Gastrocnemius medialis (tissue), 4 donors: Measurements from ENCODE around the gene COA1. TPM values are rescaled to one million over a fixed set of nuclear protein-coding genes. Genes with fewer than 3 reads are reported as not detected.
A peak's percentile ranks its signal among the peaks of the same experiment; 100 is the strongest.

Source experiments
- ATAC-seq, 2 donors: fragments of 150-250 bp; one replicate each; pipeline ENCODE4 v1.9.1; 2016
- DNase-seq, 2 donors: peaks; one replicate each; pipeline ENCODE4 v3.0.0-alpha.2; 2019
- H3K27ac ChIP-seq, 4 donors: fragments of 200-600 bp; sonication (generic); 1 replicate in 1 of 4; 2 replicates in 3 of 4; pipeline ENCODE4 v1.5.1; 2016 to 2018; ENCODE audit warnings: mild to moderate bottlenecking in 2 of 4, moderate library complexity in 1 of 4
- H3K27me3 ChIP-seq, 3 donors: fragments of 200-600 bp; sonication (generic) in 2 of 3; 1 replicate in 1 of 3; 2 replicates in 2 of 3; pipeline versions ENCODE4 v1.5.1 to v1.6.0; 2016 to 2019; ENCODE audit warnings: mild to moderate bottlenecking in 1 of 3, moderate library complexity in 1 of 3
- H3K36me3 ChIP-seq, 2 donors: fragments of 200-600 bp; sonication (generic) in 1 of 2; one replicate each; pipeline ENCODE4 v1.5.1; 2017 to 2018
- H3K4me1 ChIP-seq, 2 donors: fragments of 200-600 bp; sonication (generic) in 1 of 2; one replicate each; pipeline ENCODE4 v1.5.1; 2016 to 2017; ENCODE audit warnings: mild to moderate bottlenecking in 2 of 2
- H3K4me3 ChIP-seq, 4 donors: fragments of 200-600 bp; sonication (generic) in 3 of 4; 1 replicate in 1 of 4; 2 replicates in 3 of 4; pipeline ENCODE4 v1.5.1; 2016 to 2019; ENCODE audit warnings: mild to moderate bottlenecking in 2 of 4
- H3K9me3 ChIP-seq, 3 donors: fragments of 200-600 bp; sonication (generic) in 2 of 3; 1 replicate in 1 of 3; 2 replicates in 2 of 3; pipeline ENCODE4 v1.5.1; 2016 to 2019
- CTCF ChIP-seq, 5 experiments: fragments of 450-650 bp in 3 of 5; fragments of 200-600 bp in 2 of 5; sonication (generic) in 2 of 5; IDR thresholded peaks in 4 of 5; conservative IDR thresholded peaks in 1 of 5; 1 replicate in 4 of 5; 2 replicates in 1 of 5; pipeline ENCODE4 v1.5.1; 2016 to 2019; ENCODE audit warnings: antibody characterized with exemption in 5 of 5, mild to moderate bottlenecking in 3 of 5, moderate library complexity in 3 of 5
- POLR2A ChIP-seq, 2 donors: fragments of 450-650 bp; IDR thresholded peaks; one replicate each; pipeline ENCODE4 v1.6.1; 2017; ENCODE audit warnings: antibody characterized with exemption in 2 of 2, mild to moderate bottlenecking in 2 of 2, moderate library complexity in 2 of 2
- in situ Hi-C, 4 donors: fragments of 200-750 bp; cut with MboI; loops; one replicate each; pipeline versions ENCODE4 v1.15.0 to v1.8.0; 2017; ENCODE audit warnings: low sequenced_read_pairs in 4 of 4
- intact Hi-C: fragments of 100-400 bp; cut with DNase I; formaldehyde crosslinking; loops from one replicate; pipeline ENCODE4 v1.15.1; 2023; ENCODE audit warnings: low total_unique reads
- total RNA-seq, 4 donors: library from RNA; depleted of rRNA; stranded (reverse); fragments of >200 nt; gene quantifications; one replicate each; pipeline versions ENCODE4 v1.1.0 to v1.2.3, GENCODE V29; 2016

The COA1 gene
- total RNA-seq, 4 donors from 2014 or later: 34.9 to 55.2 (median 49.3) TPM

GRCh38 chr7:43729924-43730248 is 563 bp upstream of the COA1 start:
- Histone ChIP-seq H3K4me1 (peaks cover 35 to 36% of the 10 kb centered on the region in 2 donors), H3K4me3 (peak overlapping the region; percentile 62 to 84 (median 73)), H3K36me3 (no peaks in the 10 kb centered on the region), H3K9me3 (no peaks in the 10 kb centered on the region), H3K27me3 (no peaks in the 10 kb centered on the region), H3K27ac (peak overlapping the region; percentile 80 to 94 (median 93))
- DNase-seq: no peak
- ATAC-seq: peak; percentile 33 to 57
- in situ Hi-C loops: no loop called here
- intact Hi-C loops: loop anchor here (2.0 to 10.0 kb wide), 3 partner anchors 52 to 795 kb away; partner anchors contain the start of genes MRPL32, PSMA2 and STK17A
- TF ChIP-seq POLR2A (IDR thresholded peaks at IDR 0.05): no peak
- TF ChIP-seq CTCF (IDR thresholded peaks at IDR 0.05 in 4 of 5, conservative IDR thresholded peaks at IDR 0.05 in 1 of 5): no peak

- no peak for TF ChIP-seq POLR2A (IDR thresholded peaks at IDR 0.05)
- TF ChIP-seq CTCF (IDR thresholded peaks at IDR 0.05 in 4 of 5, conservative IDR thresholded peaks at IDR 0.05 in 1 of 5): no peak
These were observed 1.8 kb downstream of the COA1 start for GRCh38 chr7:43727494-43727893.

GRCh38 chr7:43727003-43727402 is 2.3 kb downstream of the COA1 start:
- no peaks in the 10 kb centered on the region for H3K27me3 ChIP-seq
- in situ Hi-C loops (no loop called here), intact Hi-C loops (loop anchor here (5.0 to 10.0 kb wide), 2 partner anchors 55 to 792 kb away; partner anchors contain the start of genes MRPL32 and PSMA2)
- no peaks in the 10 kb centered on the region for H3K9me3 ChIP-seq
- H3K36me3 ChIP-seq: no peaks in the 10 kb centered on the region
- H3K27ac ChIP-seq: peak overlapping the region in 1 of 4 donors; percentile 93
- H3K4me1 ChIP-seq: peaks cover 48 to 52% of the 10 kb centered on the region in 2 donors
- ATAC-seq (no peak), DNase-seq (no peak)
- H3K4me3 ChIP-seq: no peak overlapping the region
- TF ChIP-seq CTCF (IDR thresholded peaks at IDR 0.05 in 4 of 5, conservative IDR thresholded peaks at IDR 0.05 in 1 of 5) (no peak), POLR2A (IDR thresholded peaks at IDR 0.05) (no peak)

More at GRCh38 chr7:43727494-43727893, 1.8 kb downstream of the COA1 start:
- Histone ChIP-seq H3K4me3 (no peak overlapping the region), H3K27me3 (no peaks in the 10 kb centered on the region), H3K9me3 (no peaks in the 10 kb centered on the region), H3K36me3 (no peaks in the 10 kb centered on the region), H3K27ac (peak overlapping the region in 1 of 4 donors; percentile 93), H3K4me1 (peaks cover 43 to 47% of the 10 kb centered on the region in 2 donors)
- ATAC-seq: no peak
- intact Hi-C loops (loop anchor here (5.0 to 10.0 kb wide), 2 partner anchors 55 to 793 kb away; partner anchors contain the start of genes MRPL32 and PSMA2), in situ Hi-C loops (no loop called here)
- DNase-seq: no peak

GRCh38 chr7:43726466-43726865 is 2.9 kb downstream of the COA1 start:
- no peak for ATAC-seq
- in situ Hi-C loops: no loop called here
- intact Hi-C loops: loop anchor here (5.0 to 10.0 kb wide), 2 partner anchors 56 to 792 kb away; partner anchors contain the start of genes MRPL32 and PSMA2

More at GRCh38 chr7:43726466-43726865, 2.9 kb downstream of the COA1 start:
- H3K27me3 ChIP-seq: no peaks in the 10 kb centered on the region
- no peaks in the 10 kb centered on the region for H3K9me3 ChIP-seq
- peak overlapping the region; percentile 7 to 64 (median 32) for H3K27ac ChIP-seq
- H3K4me1 ChIP-seq: peaks cover 53 to 56% of the 10 kb centered on the region in 2 donors
- no peak overlapping the region for H3K4me3 ChIP-seq
- H3K36me3 ChIP-seq: no peaks in the 10 kb centered on the region
- no peak for DNase-seq
- no peak for TF ChIP-seq POLR2A (IDR thresholded peaks at IDR 0.05)
- no peak for TF ChIP-seq CTCF (IDR thresholded peaks at IDR 0.05 in 4 of 5, conservative IDR thresholded peaks at IDR 0.05 in 1 of 5)
